ENCODE measurements around the gene BRICD5.
"Not testable (repeated sequence)": the region's sequence is repeated elsewhere in the genome, so short reads cannot be mapped to it uniquely, and the experiment has no call there.

BRICD5 gene

GRCh38 chr16:2210386-2211365 lies at the start of gene BRICD5:
Gene BRICD5, minus strand, starts transcription at chr16:2210863. Its CDS starts 30 bp downstream, at chr16:2210833.
- no peak for DNase-seq (ENCODE audit: low read depth in 2 of 2, low spot score in 1 of 2)

- no peak for DNase-seq (ENCODE audit: low read depth in 2 of 2, low spot score in 1 of 2)
These were observed 49.6 kb upstream of the BRICD5 start for GRCh38 chr16:2260250-2260649.

GRCh38 chr16:2258530-2258929 lies 47.9 kb upstream of the BRICD5 start:
- not testable (repeated sequence) for DNase-seq (ENCODE audit: low read depth in 2 of 2, low spot score in 1 of 2)

- DNase-seq (ENCODE audit: low read depth in 2 of 2, low spot score in 1 of 2): no peak
These were observed 47.1 kb upstream of the BRICD5 start for GRCh38 chr16:2257726-2258125.

DNA sequence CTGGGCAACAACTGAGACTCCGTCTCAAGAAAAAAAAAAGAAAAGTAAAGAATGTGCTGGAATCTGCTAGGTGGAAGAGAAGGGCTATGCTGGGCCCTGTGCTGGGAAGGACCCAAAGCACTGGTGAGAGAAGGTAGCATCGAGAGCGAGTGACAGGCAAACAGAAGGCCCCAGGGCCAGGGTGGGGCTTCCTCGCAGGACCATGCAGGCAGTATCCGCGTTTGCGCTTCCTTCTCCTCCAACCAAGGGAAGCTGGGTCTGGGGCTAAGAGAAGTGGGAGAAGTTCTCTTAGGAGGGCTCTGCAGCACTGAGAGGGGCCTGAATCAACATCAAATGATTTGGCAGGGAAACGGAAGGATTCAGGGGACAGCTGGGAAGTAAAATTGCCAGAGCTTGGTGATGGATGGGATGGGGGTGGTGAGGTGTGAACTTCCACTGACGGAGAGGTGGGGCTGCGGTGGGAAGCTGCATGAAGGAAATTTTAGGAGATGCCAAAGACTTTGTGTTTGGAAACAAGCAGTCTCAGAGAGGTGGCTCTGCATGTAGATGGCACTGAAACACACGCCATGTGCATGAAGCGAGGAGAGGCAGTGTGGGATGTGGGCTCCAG lies 46.0 kb upstream of the BRICD5 start:
- DNase-seq (ENCODE audit: low read depth in 2 of 2, low spot score in 1 of 2): no peak

GRCh38 chr16:2253293-2253692 lies 42.6 kb upstream of the BRICD5 start:
- DNase-seq (ENCODE audit: low read depth in 2 of 2, low spot score in 1 of 2): no peak

- no peak for DNase-seq (ENCODE audit: low read depth in 2 of 2, low spot score in 1 of 2)
These were observed 42.1 kb upstream of the BRICD5 start for GRCh38 chr16:2252806-2253148.

- DNase-seq (ENCODE audit: low read depth in 2 of 2, low spot score in 1 of 2): peak; percentile 63 to 66
These were observed 40.8 kb upstream of the BRICD5 start, which contains the start of gene ECI1 for GRCh38 chr16:2251296-2252111. Gene ECI1, minus strand, starts transcription at chr16:2251587. Its CDS starts 21 bp downstream, at chr16:2251566.

DNA sequence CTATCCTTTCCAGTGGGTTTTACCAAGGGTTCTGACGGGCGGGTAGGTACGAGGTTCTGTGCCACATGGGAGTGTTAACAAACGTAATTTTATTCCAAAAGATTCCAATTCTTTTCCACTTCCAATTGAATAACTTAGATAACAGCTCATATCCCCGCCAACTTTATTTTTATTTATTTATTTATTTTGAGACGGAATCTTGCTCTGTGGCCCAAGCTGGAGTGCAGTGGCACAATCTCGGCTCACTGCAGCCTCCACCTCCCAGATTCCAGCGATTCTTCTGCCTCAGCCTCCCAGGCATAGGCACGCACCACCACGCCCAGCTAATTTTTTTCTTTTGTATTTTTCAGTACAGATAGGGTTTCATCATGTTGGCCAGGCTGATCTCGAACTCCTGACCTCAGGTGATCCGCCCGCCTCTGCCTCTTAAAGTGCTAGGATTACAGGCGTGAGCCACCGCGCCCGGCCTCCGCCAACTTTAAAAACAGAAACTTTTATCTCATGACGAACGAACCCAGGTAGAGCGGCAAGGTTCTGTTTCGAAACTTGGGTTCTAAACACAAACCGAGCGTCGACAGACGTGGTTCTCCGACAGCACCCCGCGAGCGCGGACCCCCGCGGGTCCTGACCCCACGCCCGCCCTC lies 40.1 kb upstream of the BRICD5 start:
- no peak for DNase-seq (ENCODE audit: low read depth in 2 of 2, low spot score in 1 of 2)

DNA sequence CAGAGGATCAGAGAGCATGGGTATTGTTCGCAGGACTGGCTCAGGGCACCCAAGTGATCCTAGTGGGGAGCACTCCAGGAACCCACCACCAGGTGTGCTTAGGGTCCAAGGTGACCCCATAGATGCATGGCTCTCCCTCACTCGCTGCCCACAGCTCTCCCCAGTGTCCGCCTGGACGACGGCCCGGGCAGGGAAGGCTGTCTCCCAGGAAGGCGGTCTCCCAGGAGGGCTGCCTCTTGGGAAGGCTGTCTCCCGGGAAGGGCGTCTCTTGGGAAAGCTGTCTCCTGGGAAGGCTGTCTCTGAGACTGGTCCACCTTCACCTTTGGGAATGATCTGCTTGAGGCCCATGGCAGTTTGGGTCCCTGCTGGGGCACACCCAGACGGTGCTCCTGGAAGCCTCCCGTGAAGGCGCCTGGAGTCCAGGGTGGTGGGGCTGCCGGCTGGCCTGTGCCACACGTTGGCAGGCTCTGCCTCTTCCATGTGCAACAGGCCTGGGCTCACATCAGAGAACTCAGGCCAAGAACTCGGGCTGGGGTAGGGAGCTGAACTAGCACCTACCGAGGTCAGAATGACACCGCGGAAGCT lies 35.7 kb upstream of the BRICD5 start:
- no peak for DNase-seq (ENCODE audit: low read depth in 2 of 2, low spot score in 1 of 2)

DNA sequence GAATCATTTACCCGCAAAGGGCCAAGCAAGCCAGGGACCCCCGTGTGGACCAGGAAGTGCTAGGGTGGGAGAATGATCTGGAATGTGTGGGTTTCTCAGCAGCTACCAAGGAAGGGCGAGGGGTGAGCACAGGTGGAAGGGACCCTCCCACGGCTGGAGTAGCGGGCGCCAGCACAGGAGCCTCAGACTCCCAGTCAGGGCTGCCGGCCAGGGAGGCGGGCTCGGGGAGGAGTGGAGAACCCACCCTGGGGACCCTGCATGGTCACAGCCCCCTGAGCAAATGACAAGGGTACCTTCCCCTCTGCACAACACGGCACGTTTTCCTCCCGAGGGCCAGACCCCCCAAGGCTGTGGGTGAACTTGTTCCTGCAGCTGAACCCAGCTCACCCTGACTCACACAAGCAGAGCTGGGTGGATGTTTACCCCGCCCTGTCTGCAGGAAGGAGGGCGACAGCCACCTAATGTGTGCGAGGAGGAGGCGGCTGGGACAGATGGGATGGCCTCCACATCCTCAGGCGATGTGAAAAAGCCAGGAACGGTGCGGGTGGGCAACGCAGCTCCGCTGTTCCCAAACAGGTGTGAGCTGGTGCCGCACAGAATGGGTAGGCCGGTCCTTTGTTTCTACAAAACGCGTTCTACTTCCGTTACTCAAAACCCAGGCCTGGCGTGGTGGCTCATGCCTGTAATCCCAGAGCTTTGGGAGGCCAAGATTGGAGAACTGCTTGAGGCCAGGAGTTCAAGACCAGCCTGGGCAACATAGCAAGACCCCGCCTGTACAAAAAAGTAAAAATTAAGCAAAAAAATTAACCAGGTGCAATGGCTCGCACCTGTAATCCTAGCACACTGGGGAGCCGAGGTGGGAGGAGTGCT lies 34.5 kb upstream of the BRICD5 start:
- no peak for DNase-seq (ENCODE audit: low read depth in 2 of 2, low spot score in 1 of 2)

- DNase-seq (ENCODE audit: low read depth in 2 of 2, low spot score in 1 of 2): no peak
These were observed 33.6 kb upstream of the BRICD5 start for GRCh38 chr16:2244301-2244700.

GRCh38 chr16:2243781-2244180 lies 33.1 kb upstream of the BRICD5 start:
- DNase-seq (ENCODE audit: low read depth in 2 of 2, low spot score in 1 of 2): no peak

DNA sequence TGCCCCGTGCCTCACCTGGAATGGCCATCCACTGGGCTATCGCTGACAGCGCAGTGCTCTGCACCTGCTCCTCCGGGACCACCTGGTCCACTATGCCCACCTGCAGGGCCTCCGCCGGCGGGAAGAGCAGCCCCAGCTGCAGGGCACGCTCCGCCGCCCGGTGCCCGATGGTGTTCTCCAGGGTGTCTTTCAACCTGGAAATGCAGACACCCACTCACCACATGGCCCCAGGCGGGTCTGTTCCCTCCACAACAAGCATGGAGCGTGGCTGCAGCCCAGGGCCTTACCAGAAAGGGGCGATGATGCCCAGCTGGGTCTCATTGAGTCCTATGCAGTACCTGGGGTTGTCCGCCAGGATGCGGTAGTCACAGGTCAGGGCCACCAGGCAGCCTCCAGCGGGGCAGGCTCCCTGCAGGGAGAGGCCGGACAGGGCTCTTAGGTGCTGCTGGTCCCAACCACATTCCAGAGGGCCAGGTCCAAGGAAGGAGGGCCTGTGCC lies 32.4 kb upstream of the BRICD5 start:
- no peak for DNase-seq (ENCODE audit: low read depth in 2 of 2, low spot score in 1 of 2)

- DNase-seq (ENCODE audit: low read depth in 2 of 2, low spot score in 1 of 2): no peak
These were observed 31.9 kb upstream of the BRICD5 start for GRCh38 chr16:2242598-2242997.

DNA sequence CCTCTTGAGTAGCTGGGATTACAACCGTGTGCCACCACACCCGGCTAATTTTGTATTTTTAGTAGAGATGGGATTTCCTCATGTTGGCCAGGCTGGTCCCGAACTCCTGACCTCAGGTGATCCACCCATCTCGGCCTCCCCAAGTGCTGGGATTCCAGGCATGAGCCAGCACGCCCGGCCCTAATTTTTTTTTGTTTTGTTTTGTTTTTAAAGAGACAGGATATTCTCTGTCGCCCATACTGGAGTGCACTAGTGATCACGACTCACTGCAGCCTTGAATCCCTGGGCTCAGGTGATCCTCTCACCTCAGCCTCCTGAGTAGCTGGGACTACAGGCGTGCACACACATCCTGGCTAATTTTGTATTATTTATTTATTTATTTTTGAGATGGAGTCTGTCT lies 29.7 kb upstream of the BRICD5 start:
- not testable (repeated sequence) for DNase-seq (ENCODE audit: low read depth in 2 of 2, low spot score in 1 of 2)

DNA sequence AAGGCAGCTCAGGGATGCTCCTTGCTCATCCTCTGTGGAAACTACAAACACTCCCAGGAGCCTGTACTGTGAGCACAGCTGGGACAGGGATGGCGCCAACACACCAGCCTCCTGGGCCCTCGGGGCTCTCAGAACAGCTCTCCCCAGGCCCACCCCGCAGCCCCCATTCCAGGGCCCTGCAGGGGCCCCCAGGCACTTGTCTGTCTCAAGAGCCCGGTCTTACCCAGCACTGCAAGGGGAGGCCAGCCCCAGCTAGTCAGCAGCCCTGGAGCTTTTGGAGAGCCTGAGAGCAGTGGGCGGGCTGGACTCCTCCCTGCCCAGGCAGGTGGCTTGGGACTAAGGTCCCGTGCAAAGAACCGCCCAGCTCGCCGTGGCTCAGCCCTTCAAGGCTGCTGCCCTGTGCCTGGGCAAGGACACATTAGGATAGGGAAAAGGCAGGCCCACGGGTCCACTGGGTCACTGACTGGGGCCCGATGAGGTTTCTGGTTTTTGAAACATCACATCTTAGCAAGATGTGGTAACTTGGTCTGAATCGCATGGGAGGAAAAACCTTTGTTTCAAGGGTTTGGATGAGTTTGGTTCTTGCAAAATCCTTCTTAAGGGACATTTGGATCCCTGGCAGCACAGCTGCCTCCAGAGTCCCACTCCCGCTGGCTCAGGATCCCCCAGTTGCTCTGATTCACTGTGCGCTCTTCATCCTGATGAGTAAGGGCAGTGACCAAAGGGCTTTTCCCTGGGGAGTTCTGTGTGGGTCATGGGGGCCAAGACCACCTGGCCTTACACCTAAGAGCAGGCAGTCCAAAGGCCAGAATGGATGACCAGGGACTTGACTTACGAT lies 28.4 kb upstream of the BRICD5 start:
- no peak for DNase-seq (ENCODE audit: low read depth in 2 of 2, low spot score in 1 of 2)

DNA sequence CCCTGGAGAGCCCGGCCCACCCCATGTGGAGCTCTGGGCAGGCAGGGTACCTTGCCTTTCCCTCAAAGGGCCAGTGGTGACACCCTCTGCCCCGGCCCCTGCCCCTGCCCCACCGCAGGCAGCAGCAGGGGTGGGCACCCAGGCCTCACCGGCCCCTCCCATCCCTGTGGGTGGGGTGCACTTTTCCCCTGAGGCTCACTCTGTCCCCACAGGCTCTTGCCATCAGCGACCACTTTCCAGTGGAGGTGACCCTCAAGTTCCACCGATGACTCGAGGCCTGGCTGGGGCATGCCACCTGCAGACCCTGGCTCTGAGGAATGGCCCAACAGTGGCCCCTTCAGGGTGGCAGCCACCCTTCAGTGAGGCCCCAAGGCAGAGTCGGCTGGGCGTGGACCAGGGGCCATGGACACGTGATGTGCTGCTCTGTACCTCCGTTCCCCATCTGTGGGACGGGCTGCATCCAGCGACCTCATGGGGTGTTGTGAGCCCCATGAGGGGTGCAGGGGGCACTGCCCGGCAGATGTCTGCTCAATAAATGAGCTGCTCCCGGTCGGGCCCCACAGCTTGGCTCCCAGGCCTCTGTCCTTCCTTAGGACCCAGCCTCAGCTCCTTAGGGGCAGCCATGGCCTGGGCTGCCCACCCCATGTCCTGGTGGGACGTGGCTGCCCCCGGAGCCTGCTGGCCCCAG lies 27.6 kb upstream of the BRICD5 start:
- DNase-seq (ENCODE audit: low read depth in 2 of 2, low spot score in 1 of 2): no peak
